DOHH2 (cell line): Measurements from ENCODE around the gene FRMD8.

Experiments
- H3F3A ChIP-seq: fragments of 200-600 bp; sonication (generic), shearing (Covaris generic); 2 replicates; pipeline ENCODE4 v1.6.0; 2016; ENCODE audit warnings: antibody characterized with exemption, mild to moderate bottlenecking; ENCODE audit not compliant: control insufficient read depth, insufficient read depth
- H3K27ac ChIP-seq: fragments of 200-600 bp; sonication (generic); 2 replicates; pipeline ENCODE4 v1.5.1; 2014; ENCODE audit warnings: low read depth, mild to moderate bottlenecking, low read length, moderate library complexity
- H3K27me3 ChIP-seq: fragments of 200-600 bp; sonication (generic); 2 replicates; pipeline ENCODE4 v1.6.1; 2014; ENCODE audit warnings: mild to moderate bottlenecking, low read length, mixed read lengths; ENCODE audit not compliant: control insufficient read depth
- H3K36me3 ChIP-seq: fragments of 200-600 bp; sonication (generic); 2 replicates; pipeline ENCODE4 v1.6.1; 2014; ENCODE audit warnings: mild to moderate bottlenecking, low read length, moderate library complexity, mixed read lengths; ENCODE audit not compliant: control insufficient read depth
- H3K4me1 ChIP-seq: fragments of 200-600 bp; sonication (generic); 2 replicates; pipeline ENCODE4 v1.6.1; 2014; ENCODE audit warnings: mild to moderate bottlenecking, low read length, mixed read lengths; ENCODE audit not compliant: control insufficient read depth
- H3K4me2 ChIP-seq: fragments of 200-600 bp; sonication (generic); 2 replicates; pipeline ENCODE4 v1.6.0; 2014; ENCODE audit warnings: mild to moderate bottlenecking, low read length, moderate library complexity
- H3K4me3 ChIP-seq: fragments of 200-600 bp; sonication (generic); 2 replicates; pipeline ENCODE4 v1.5.1; 2014; ENCODE audit warnings: mild to moderate bottlenecking, low read length, mixed read lengths
- H3K79me2 ChIP-seq: fragments of 200-600 bp; sonication (generic); 2 replicates; pipeline ENCODE4 v1.6.1; 2014; ENCODE audit warnings: mild to moderate bottlenecking, low read length, mixed read lengths; ENCODE audit not compliant: control insufficient read depth
- H3K9me2 ChIP-seq: fragments of 200-600 bp; sonication (generic); replicated peaks from 2 replicates; pipeline ENCODE4 v1.6.1; 2014; ENCODE audit warnings: mild to moderate bottlenecking, low read length, mixed read lengths; ENCODE audit not compliant: control insufficient read depth
- H3K9me3 ChIP-seq: fragments of 200-600 bp; sonication (generic); 2 replicates; pipeline ENCODE4 v1.6.1; 2014; ENCODE audit warnings: antibody characterized with exemption, low read length, mixed read lengths; ENCODE audit not compliant: control insufficient read depth, insufficient read depth
- H4K20me1 ChIP-seq: fragments of 200-600 bp; sonication (generic); 2 replicates; pipeline ENCODE4 v1.6.0; 2014; ENCODE audit warnings: low read depth, mild to moderate bottlenecking, antibody characterized with exemption, low read length, moderate library complexity; ENCODE audit not compliant: control insufficient read depth, insufficient read depth
- EZH2phosphoT487 ChIP-seq: fragments of 200-600 bp; sonication (generic); IDR thresholded peaks from 2 replicates; pipeline ENCODE4 v1.6.1; 2017; ENCODE audit warnings: borderline replicate concordance, mild to moderate bottlenecking, antibody characterized with exemption, low read length, moderate library complexity, mixed read lengths
- TF ChIP-seq, protein P1 (sequence below): fragments of 200-600 bp; sonication (generic); IDR thresholded peaks from one replicate; pipeline ENCODE4 v1.5.1; 2014; ENCODE audit warnings: antibody characterized with exemption, mild to moderate bottlenecking, low read depth, low read length; ENCODE audit not compliant: poor library complexity, severe bottlenecking

FRMD8 gene

DNA sequence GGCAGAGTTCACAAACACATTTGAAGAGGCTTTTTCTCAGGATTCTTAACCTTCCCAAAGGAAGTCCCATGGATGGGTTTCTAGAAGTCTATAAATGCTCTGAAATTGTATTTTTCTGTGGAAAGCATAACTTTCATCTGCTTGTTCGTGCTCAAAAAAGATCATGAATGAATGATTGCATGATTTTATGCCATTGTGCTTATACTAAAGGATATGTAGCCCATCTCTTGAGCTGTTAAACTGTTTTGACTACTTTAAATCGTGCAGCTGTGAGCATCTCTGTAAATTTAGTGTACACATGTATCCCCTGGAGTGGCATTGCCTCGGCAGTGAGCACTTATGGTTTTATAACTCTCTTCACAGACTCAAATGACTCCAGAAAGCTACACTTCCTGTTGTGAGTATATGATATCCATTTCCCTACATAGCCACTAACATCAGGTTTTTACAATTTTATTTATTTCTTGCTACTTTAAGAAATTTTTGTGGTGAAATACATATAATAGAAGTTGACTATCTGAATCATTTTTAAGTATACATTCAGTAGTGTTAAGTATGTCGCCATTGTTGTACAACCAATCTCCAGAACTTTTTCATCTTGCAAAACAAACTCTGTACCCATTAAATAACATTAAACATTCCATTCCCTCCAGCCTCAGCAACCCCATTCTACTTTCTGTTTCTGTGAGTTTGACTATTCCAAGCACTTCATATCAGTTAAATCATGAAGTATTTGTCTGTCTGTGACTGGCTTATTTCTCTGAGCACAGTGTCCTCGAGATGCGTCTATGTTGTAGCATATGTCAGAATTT, 44.2 kb downstream of the FRMD8 start:
- peaks cover 6% of the 10 kb centered on the region; the same call in 1 of the 2 replicates for H4K20me1 ChIP-seq
- peaks cover 90% of the 10 kb centered on the region for H3K4me1 ChIP-seq
- H3K4me2 ChIP-seq: peak overlapping the region; percentile 88
- no peaks in the 10 kb centered on the region for H3K9me3 ChIP-seq
- H3K9me2 ChIP-seq: no peaks in the 10 kb centered on the region
- no peaks in the 10 kb centered on the region for H3K27me3 ChIP-seq
- H3K79me2 ChIP-seq: peaks cover 96% of the 10 kb centered on the region
- peaks cover 62% of the 10 kb centered on the region for H3F3A ChIP-seq
- TF ChIP-seq, protein P1, sequence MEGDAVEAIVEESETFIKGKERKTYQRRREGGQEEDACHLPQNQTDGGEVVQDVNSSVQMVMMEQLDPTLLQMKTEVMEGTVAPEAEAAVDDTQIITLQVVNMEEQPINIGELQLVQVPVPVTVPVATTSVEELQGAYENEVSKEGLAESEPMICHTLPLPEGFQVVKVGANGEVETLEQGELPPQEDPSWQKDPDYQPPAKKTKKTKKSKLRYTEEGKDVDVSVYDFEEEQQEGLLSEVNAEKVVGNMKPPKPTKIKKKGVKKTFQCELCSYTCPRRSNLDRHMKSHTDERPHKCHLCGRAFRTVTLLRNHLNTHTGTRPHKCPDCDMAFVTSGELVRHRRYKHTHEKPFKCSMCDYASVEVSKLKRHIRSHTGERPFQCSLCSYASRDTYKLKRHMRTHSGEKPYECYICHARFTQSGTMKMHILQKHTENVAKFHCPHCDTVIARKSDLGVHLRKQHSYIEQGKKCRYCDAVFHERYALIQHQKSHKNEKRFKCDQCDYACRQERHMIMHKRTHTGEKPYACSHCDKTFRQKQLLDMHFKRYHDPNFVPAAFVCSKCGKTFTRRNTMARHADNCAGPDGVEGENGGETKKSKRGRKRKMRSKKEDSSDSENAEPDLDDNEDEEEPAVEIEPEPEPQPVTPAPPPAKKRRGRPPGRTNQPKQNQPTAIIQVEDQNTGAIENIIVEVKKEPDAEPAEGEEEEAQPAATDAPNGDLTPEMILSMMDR: no peak
- no peak for TF ChIP-seq EZH2phosphoT487
- H3K27ac ChIP-seq: peak overlapping the region; percentile 90
- peaks cover 84% of the 10 kb centered on the region for H3K36me3 ChIP-seq
- H3K4me3 ChIP-seq: peak overlapping the region; percentile 76

DNA sequence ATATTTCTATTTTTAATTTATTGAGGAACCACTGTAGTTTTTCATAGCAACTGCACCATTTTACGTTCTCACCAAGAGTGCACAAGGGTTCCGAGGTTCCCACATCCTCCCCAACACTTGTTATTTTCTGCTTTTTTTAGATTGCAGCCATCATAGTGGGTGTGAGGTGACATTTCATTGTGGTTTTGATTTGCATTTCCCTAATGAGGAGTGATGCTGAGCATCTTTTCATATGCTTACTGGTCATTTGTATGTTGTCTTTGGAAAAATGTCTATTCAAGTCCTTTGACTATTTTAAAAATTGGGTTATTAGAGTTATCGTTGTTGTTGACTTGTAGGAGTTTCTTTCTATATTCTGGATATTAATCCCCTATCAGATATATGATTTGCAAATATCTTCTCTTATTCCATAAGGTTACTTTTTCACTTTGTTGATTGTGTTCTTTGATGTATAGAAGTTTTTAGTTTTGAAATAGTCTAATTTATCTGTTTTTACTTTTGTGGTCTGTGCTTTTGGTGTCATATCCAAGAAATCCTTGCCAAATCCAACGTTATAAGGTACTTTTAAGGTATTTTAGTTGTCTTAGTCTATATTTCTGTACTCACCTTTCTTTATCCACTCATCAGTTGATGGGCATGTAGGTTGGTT, 45.1 kb downstream of the FRMD8 start:
- Histone ChIP-seq H3K9me2 (no peaks in the 10 kb centered on the region), H3K4me2 (peak overlapping the region; percentile 88), H3K27ac (peak overlapping the region; percentile 90), H3K36me3 (peaks cover 84% of the 10 kb centered on the region), H3K9me3 (no peaks in the 10 kb centered on the region), H3F3A (peaks cover 57% of the 10 kb centered on the region), H3K27me3 (no peaks in the 10 kb centered on the region), H3K4me1 (peaks cover 87% of the 10 kb centered on the region), H3K4me3 (peak overlapping the region; percentile 76), H3K79me2 (peaks cover 96% of the 10 kb centered on the region), H4K20me1 (0 out of 2 replicates have a peak, but pooled peaks cover 3% of the 10 kb centered on the region)
- TF ChIP-seq, protein P1: no peak
- TF ChIP-seq EZH2phosphoT487: no peak

DNA sequence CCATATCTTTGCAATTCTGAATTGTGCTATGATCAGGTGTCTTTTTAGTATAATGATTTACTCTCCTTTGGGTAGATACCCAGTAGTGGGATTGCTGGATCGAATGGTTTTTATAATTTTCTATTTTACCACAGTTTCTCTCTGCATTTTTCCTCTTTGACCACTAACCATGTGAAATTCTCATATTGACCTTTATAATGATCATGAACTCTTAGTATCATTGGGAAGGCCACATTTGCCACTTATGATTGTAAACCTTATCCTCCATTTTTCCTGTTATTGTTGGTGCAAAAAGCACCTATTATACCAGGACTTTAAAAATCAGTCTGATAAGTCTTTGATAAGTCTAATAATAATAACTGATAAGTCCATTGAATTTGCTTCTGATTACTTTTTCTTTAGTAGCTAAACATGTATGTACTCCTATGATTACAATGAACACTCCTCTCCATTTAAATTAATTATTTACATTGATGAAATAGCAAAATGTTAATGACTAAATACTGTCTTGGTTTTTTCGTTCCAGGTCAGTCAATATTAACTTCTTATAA, 45.7 kb downstream of the FRMD8 start:
- Histone ChIP-seq H3K36me3 (peaks cover 80% of the 10 kb centered on the region), H3K4me1 (peaks cover 83% of the 10 kb centered on the region), H3K9me2 (no peaks in the 10 kb centered on the region), H4K20me1 (no peaks in the 10 kb centered on the region), H3K9me3 (no peaks in the 10 kb centered on the region), H3K27ac (peak overlapping the region; percentile 90), H3K4me2 (peak overlapping the region; percentile 88), H3K4me3 (peak overlapping the region; percentile 76), H3K27me3 (no peaks in the 10 kb centered on the region), H3K79me2 (peaks cover 92% of the 10 kb centered on the region), H3F3A (peaks cover 54% of the 10 kb centered on the region)
- no peak for TF ChIP-seq EZH2phosphoT487
- TF ChIP-seq, protein P1: no peak
